SK-N-SH (cell line): Measurements from ENCODE around the gene HEG1. TPM values are rescaled to one million over a fixed set of nuclear protein-coding genes. Genes with fewer than 3 reads are reported as not detected.

Experiments
- REST ChIP-seq: IDR thresholded peaks from 2 replicates; pipeline ENCODE4 v1.6.1; 2012; ENCODE audit warnings: mild to moderate bottlenecking, low read depth, low read length, moderate library complexity
- polyA plus RNA-seq, 3 experiments: library from polyadenylated mRNA; depleted of rRNA; stranded (reverse); fragments of >200 nt; gene quantifications; 2 replicates each; pipeline ENCODE4 v1.2.3, GENCODE V29; 2012
- small RNA-seq, 7 experiments: library from RNA; depleted of rRNA; stranded (forward); fragments of <200 nt; gene quantifications; one replicate each; pipeline ENCODE3, GENCODE V24; 2012

HEG1 gene
- polyA plus RNA-seq, 1 of the 3 experiments (the other 2 are of a cell fraction) = 27.7 TPM

GRCh38 chr3:124916837-124917409 lies 138.9 kb downstream of the HEG1 start (continued):
- TF ChIP-seq REST = no peak

Small RNAs within 50 kb of the gene (small RNA-seq; reads per million reads assigned to genes)
- gene RNA5SP137 = 0 reads per million in 7 experiments

Other genes starting within 250 kb of the HEG1 start
- 328 and 481 TPM in 2 replicates for gene ITGB5, start 168.6 kb downstream of the HEG1 start, polyA plus RNA-seq (2012; rRNA removed)
- not detected in 2 replicates for gene MUC13, start 121.2 kb downstream of the HEG1 start, polyA plus RNA-seq (2012; rRNA removed)
- 7.5 and 13.2 TPM in 2 replicates for gene SLC12A8, start 156.8 kb upstream of the HEG1 start, polyA plus RNA-seq (2012; rRNA removed)